ENCODE results near the gene PBOV1. TPM values are rescaled to one million over a fixed set of nuclear protein-coding genes. Genes with fewer than 3 reads are reported as not detected.
"Not testable (repeated sequence)": the region's sequence is repeated elsewhere in the genome, so short reads cannot be mapped to it uniquely, and the experiment has no call there.

PBOV1 gene
- total RNA-seq, 8 experiments from 2014 or later: 0.29 to 1.8 (median 0.93) TPM; not detected in 1

GRCh38 chr6:138212530-138212929 lies 5.8 kb downstream of the PBOV1 start:
- H3K4me3 ChIP-seq; H3K27ac ChIP-seq; in situ Hi-C loops (cut with MboI; ENCODE audit: low pct_unique_long_range_greater_than_20kb in 2 of 9, low sequenced_read_pairs in 9 of 9, unreplicated experiment in 9 of 9); ATAC-seq (replicated peaks in 6 of 8): not testable (repeated sequence)
- peaks cover 0 to 31% of the 10 kb centered on the region in 2 donors for H3K4me1 ChIP-seq (replicated peaks in 1 of 2)
- WGBS, 10 experiments: no CpG with 5 or more reads among the region's 2 CpGs

- no peak overlapping the region for H3K27ac ChIP-seq
- WGBS, 10 experiments: 27 to 96% (median 58%) methylated on average over 1 to 5 of the region's 5 CpGs; no CpG with 5 or more reads in 1 of the 10 experiments
Observed at GRCh38 chr6:138211601-138212000, 6.7 kb downstream of the PBOV1 start.

GRCh38 chr6:138211048-138211581 lies 7.2 kb downstream of the PBOV1 start:
- in situ Hi-C loops (cut with MboI; ENCODE audit: low pct_unique_long_range_greater_than_20kb in 2 of 9, low sequenced_read_pairs in 9 of 9, unreplicated experiment in 9 of 9): no loop called here
- WGBS, 10 experiments: 45 to 93% (median 83%) methylated on average over 1 to 2 of the region's 2 CpGs; no CpG with 5 or more reads in 3 of the 10 experiments
- peak in 1 of 8 experiments; percentile 6 for ATAC-seq (replicated peaks in 6 of 8)
- H3K4me3 ChIP-seq: no peak overlapping the region
- H3K27ac ChIP-seq: no peak overlapping the region
- H3K4me1 ChIP-seq (replicated peaks in 1 of 2): peaks cover 0 to 33% of the 10 kb centered on the region in 2 donors

More at GRCh38 chr6:138211601-138212000, 6.7 kb downstream of the PBOV1 start:
- H3K4me1 ChIP-seq (replicated peaks in 1 of 2): peaks cover 0 to 31% of the 10 kb centered on the region in 2 donors
- in situ Hi-C loops (cut with MboI; ENCODE audit: low pct_unique_long_range_greater_than_20kb in 2 of 9, low sequenced_read_pairs in 9 of 9, unreplicated experiment in 9 of 9): no loop called here
- H3K4me3 ChIP-seq: no peak overlapping the region
- no peak for ATAC-seq (replicated peaks in 6 of 8)

GRCh38 chr6:138206862-138207261 lies 11.4 kb downstream of the PBOV1 start:
- no peak for ATAC-seq (replicated peaks in 6 of 8)
- Histone ChIP-seq H3K27ac (no peak overlapping the region), H3K4me3 (no peak overlapping the region), H3K4me1 (replicated peaks in 1 of 2) (peaks cover 0 to 24% of the 10 kb centered on the region in 2 donors)
- in situ Hi-C loops (cut with MboI; ENCODE audit: low pct_unique_long_range_greater_than_20kb in 2 of 9, low sequenced_read_pairs in 9 of 9, unreplicated experiment in 9 of 9): no loop called here

GRCh38 chr6:138205437-138206094 lies 12.7 kb downstream of the PBOV1 start:
- in situ Hi-C loops (cut with MboI; ENCODE audit: low pct_unique_long_range_greater_than_20kb in 2 of 9, low sequenced_read_pairs in 9 of 9, unreplicated experiment in 9 of 9): no loop called here
- no peak overlapping the region for H3K27ac ChIP-seq
- H3K4me1 ChIP-seq (replicated peaks in 1 of 2): peaks cover 0 to 24% of the 10 kb centered on the region in 2 donors
- 11 to 100% (median 75%) methylated on average over 1 to 5 of the region's 5 CpGs for WGBS, 10 experiments
- ATAC-seq (replicated peaks in 6 of 8): no peak
- H3K4me3 ChIP-seq: no peak overlapping the region

GRCh38 chr6:138204792-138205384 lies 13.4 kb downstream of the PBOV1 start:
- Histone ChIP-seq H3K27ac (no peak overlapping the region), H3K4me1 (replicated peaks in 1 of 2) (peaks cover 0 to 22% of the 10 kb centered on the region in 2 donors), H3K4me3 (no peak overlapping the region)
- WGBS, 10 experiments: 30 to 100% (median 75%) methylated on average over 1 to 4 of the region's 4 CpGs; no CpG with 5 or more reads in 2 of the 10 experiments
- ATAC-seq (replicated peaks in 6 of 8): no peak
- in situ Hi-C loops (cut with MboI; ENCODE audit: low pct_unique_long_range_greater_than_20kb in 2 of 9, low sequenced_read_pairs in 9 of 9, unreplicated experiment in 9 of 9): no loop called here

GRCh38 chr6:138204303-138204702 lies 14.0 kb downstream of the PBOV1 start:
- ATAC-seq (replicated peaks in 6 of 8): no peak
- Histone ChIP-seq H3K4me1 (replicated peaks in 1 of 2) (peaks cover 0 to 16% of the 10 kb centered on the region in 2 donors), H3K4me3 (no peak overlapping the region), H3K27ac (no peak overlapping the region)
- in situ Hi-C loops (cut with MboI; ENCODE audit: low pct_unique_long_range_greater_than_20kb in 2 of 9, low sequenced_read_pairs in 9 of 9, unreplicated experiment in 9 of 9): no loop called here

GRCh38 chr6:138203315-138203714 lies 15.0 kb downstream of the PBOV1 start:
- Histone ChIP-seq H3K27ac (no peak overlapping the region), H3K4me3 (no peak overlapping the region), H3K4me1 (replicated peaks in 1 of 2) (peaks cover 0 to 15% of the 10 kb centered on the region in 2 donors)
- in situ Hi-C loops (cut with MboI; ENCODE audit: low pct_unique_long_range_greater_than_20kb in 2 of 9, low sequenced_read_pairs in 9 of 9, unreplicated experiment in 9 of 9): no loop called here
- no peak for ATAC-seq (replicated peaks in 6 of 8)
- 18 to 100% (median 86%) methylated on average over 1 to 2 of the region's 2 CpGs; no CpG with 5 or more reads in 3 of the 10 experiments for WGBS, 10 experiments

GRCh38 chr6:138201836-138202235 lies 16.5 kb downstream of the PBOV1 start:
- peaks cover 0 to 15% of the 10 kb centered on the region in 2 donors for H3K4me1 ChIP-seq (replicated peaks in 1 of 2)
- no peak overlapping the region for H3K27ac ChIP-seq
- in situ Hi-C loops (cut with MboI; ENCODE audit: low pct_unique_long_range_greater_than_20kb in 2 of 9, low sequenced_read_pairs in 9 of 9, unreplicated experiment in 9 of 9): no loop called here
- no peak overlapping the region for H3K4me3 ChIP-seq
- 25 to 100% (median 83%) methylated on average over 1 to 4 of the region's 4 CpGs for WGBS, 10 experiments
- ATAC-seq (replicated peaks in 6 of 8): peak in 4 of 8 experiments; percentile 49 to 71 (median 53)

GRCh38 chr6:138198430-138199091 lies 19.7 kb downstream of the PBOV1 start:
- Histone ChIP-seq H3K4me1 (replicated peaks in 1 of 2) (peaks cover 0 to 14% of the 10 kb centered on the region in 2 donors), H3K4me3 (no peak overlapping the region), H3K27ac (no peak overlapping the region)
- in situ Hi-C loops (cut with MboI; ENCODE audit: low pct_unique_long_range_greater_than_20kb in 2 of 9, low sequenced_read_pairs in 9 of 9, unreplicated experiment in 9 of 9): no loop called here
- ATAC-seq (replicated peaks in 6 of 8): no peak
- 20 to 95% (median 49%) methylated on average over 1 to 6 of the region's 6 CpGs; no CpG with 5 or more reads in 2 of the 10 experiments for WGBS, 10 experiments

- Histone ChIP-seq H3K4me3 (no peak overlapping the region), H3K27ac (no peak overlapping the region), H3K4me1 (replicated peaks in 1 of 2) (peaks cover 0 to 14% of the 10 kb centered on the region in 2 donors)
- ATAC-seq (replicated peaks in 6 of 8): no peak
- in situ Hi-C loops (cut with MboI; ENCODE audit: low pct_unique_long_range_greater_than_20kb in 2 of 9, low sequenced_read_pairs in 9 of 9, unreplicated experiment in 9 of 9): no loop called here
- 63 to 100% (median 91%) methylated on average over 1 to 7 of the region's 7 CpGs for WGBS, 10 experiments
Observed at GRCh38 chr6:138197570-138197969, 20.7 kb downstream of the PBOV1 start.

GRCh38 chr6:138196122-138196738 lies 22.1 kb downstream of the PBOV1 start:
- 72 to 97% (median 86%) methylated on average over 1 to 3 of the region's 3 CpGs; no CpG with 5 or more reads in 1 of the 10 experiments for WGBS, 10 experiments
- ATAC-seq (replicated peaks in 6 of 8): peak in 3 of 8 experiments; percentile 35 to 75 (median 38)
- Histone ChIP-seq H3K4me1 (replicated peaks in 1 of 2) (peaks cover 0 to 10% of the 10 kb centered on the region in 2 donors), H3K4me3 (no peak overlapping the region), H3K27ac (no peak overlapping the region)
- in situ Hi-C loops (cut with MboI; ENCODE audit: low pct_unique_long_range_greater_than_20kb in 2 of 9, low sequenced_read_pairs in 9 of 9, unreplicated experiment in 9 of 9): no loop called here

GRCh38 chr6:138194287-138194686 lies 24.0 kb downstream of the PBOV1 start:
- Histone ChIP-seq H3K27ac (no peak overlapping the region), H3K4me3 (no peak overlapping the region), H3K4me1 (replicated peaks in 1 of 2) (peaks cover 0 to 10% of the 10 kb centered on the region in 2 donors)
- peak in 7 of 8 experiments; percentile 30 to 98 (median 60) for ATAC-seq (replicated peaks in 6 of 8)
- WGBS, 10 experiments: 0 to 100% (median 80%) methylated on average over 1 to 4 of the region's 4 CpGs; no CpG with 5 or more reads in 1 of the 10 experiments
- in situ Hi-C loops (cut with MboI; ENCODE audit: low pct_unique_long_range_greater_than_20kb in 2 of 9, low sequenced_read_pairs in 9 of 9, unreplicated experiment in 9 of 9): no loop called here

Data from motor neuron (in vitro differentiated cells).